DND-41 (cell line): Measurements from ENCODE around the gene NFIA.

Source experiments
- CTCF ChIP-seq: IDR thresholded peaks from 2 replicates; pipeline ENCODE4 v1.5.1; 2012; ENCODE audit warnings: borderline replicate concordance, low read length, moderate library complexity, mild to moderate bottlenecking; ENCODE audit not compliant: poor library complexity, severe bottlenecking; ENCODE audit errors: extremely low read depth
- EZH2 ChIP-seq: IDR thresholded peaks from 3 replicates; pipeline ENCODE4 v1.6.1; 2012; ENCODE audit warnings: borderline replicate concordance, low read depth, mild to moderate bottlenecking, moderate library complexity, low read length, inconsistent platforms; ENCODE audit not compliant: severe bottlenecking

GRCh38 chr1:61207416-61207815, 125.1 kb downstream of the NFIA start:
- TF ChIP-seq CTCF = no peak
- no peak for TF ChIP-seq EZH2
